RWPE1 (cell line): ENCODE data around the gene F10.

Experiments used
- CTCF ChIA-PET: fragments of 350-600 bp; sonication (Branson Sonifier 250); formaldehyde crosslinking; extraction: SDS; loops from one replicate; lab custom pipeline; 2021; lab: Yijun Ruan, JAX
- POLR2A ChIA-PET: fragments of 400-600 bp; formaldehyde crosslinking; extraction: SDS; loops from one replicate; lab custom pipeline; 2020; ENCODE audit warnings: antibody characterized with exemption; ENCODE audit not compliant: low non-redundant PET; lab: Yijun Ruan, JAX
- DNase-seq: peaks from one replicate; pipeline ENCODE4 v3.0.0; 2012; ENCODE audit warnings: low spot score
- H3K27ac ChIP-seq: fragments of 450-650 bp; 2 replicates; pipeline ENCODE4 v1.5.1; 2017
- CTCF ChIP-seq: fragments of 450-650 bp; conservative IDR thresholded peaks from 2 replicates; pipeline ENCODE4 v1.5.1; 2017; ENCODE audit warnings: low read depth, mild to moderate bottlenecking

The F10 gene

GRCh38 chr13:113086031-113086750, 36.4 kb upstream of the F10 start:
- DNase-seq: no peak
- CTCF ChIA-PET: interaction anchor here (1.1 kb wide), 1 partner anchor 18 kb away, joined by 4 read pairs; no protein-coding TSS in a partner anchor
- no peak for TF ChIP-seq CTCF
- H3K27ac ChIP-seq: no peak overlapping the region
- POLR2A ChIA-PET: no interaction called here

- no peak overlapping the region for H3K27ac ChIP-seq
- POLR2A ChIA-PET: no interaction called here
- CTCF ChIA-PET: no interaction called here
- no peak for TF ChIP-seq CTCF
- DNase-seq: no peak
Measured at GRCh38 chr13:113086991-113087922, 35.3 kb upstream of the F10 start.

GRCh38 chr13:113087923-113088690, 34.5 kb upstream of the F10 start:
- POLR2A ChIA-PET: no interaction called here
- DNase-seq: no peak
- H3K27ac ChIP-seq: no peak overlapping the region
- CTCF ChIA-PET: interaction anchor here (0.6 kb wide), 1 partner anchor 52 kb away, joined by 3 read pairs; no protein-coding TSS in a partner anchor
- TF ChIP-seq CTCF: no peak

GRCh38 chr13:113088691-113089020, 33.9 kb upstream of the F10 start:
- no peak for DNase-seq
- ChIA-PET CTCF (no interaction called here), POLR2A (no interaction called here)
- no peak for TF ChIP-seq CTCF
- H3K27ac ChIP-seq: no peak overlapping the region

- no peak for DNase-seq
- POLR2A ChIA-PET: no interaction called here
- no peak for TF ChIP-seq CTCF
- no peak overlapping the region for H3K27ac ChIP-seq
- CTCF ChIA-PET: no interaction called here
Measured at GRCh38 chr13:113089693-113090414, 32.7 kb upstream of the F10 start.
